Activated T-cell treated with anti-CD3 and anti-CD28 coated beads, Interleukin-2, amount 50 U/mL, for 48 hours (primary cell): ENCODE measurements around the gene BCORL1.

Experiments
- DNase-seq, 2 experiments: peaks; one replicate each; pipeline ENCODE4 v3.0.0-alpha.2; 2020

The BCORL1 gene

GRCh38 chrX:130012683-130013082, 30.2 kb downstream of the BCORL1 start:
- no peak for DNase-seq

DNA sequence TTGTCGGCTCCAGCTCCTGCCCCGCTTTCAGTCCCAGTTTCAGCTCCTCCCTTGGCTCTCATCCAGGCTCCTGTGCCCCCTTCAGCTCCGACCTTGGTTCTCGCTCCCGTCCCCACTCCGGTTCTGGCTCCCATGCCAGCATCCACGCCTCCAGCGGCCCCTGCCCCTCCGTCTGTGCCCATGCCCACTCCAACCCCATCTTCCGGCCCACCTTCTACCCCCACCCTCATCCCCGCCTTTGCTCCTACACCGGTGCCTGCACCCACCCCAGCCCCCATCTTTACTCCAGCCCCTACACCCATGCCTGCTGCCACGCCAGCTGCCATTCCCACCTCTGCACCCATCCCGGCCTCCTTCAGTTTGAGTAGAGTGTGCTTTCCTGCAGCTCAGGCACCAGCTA, 31.2 kb downstream of the BCORL1 start:
- no peak for DNase-seq

- no peak for DNase-seq
Observed at GRCh38 chrX:130014356-130014755, 31.9 kb downstream of the BCORL1 start.

DNA sequence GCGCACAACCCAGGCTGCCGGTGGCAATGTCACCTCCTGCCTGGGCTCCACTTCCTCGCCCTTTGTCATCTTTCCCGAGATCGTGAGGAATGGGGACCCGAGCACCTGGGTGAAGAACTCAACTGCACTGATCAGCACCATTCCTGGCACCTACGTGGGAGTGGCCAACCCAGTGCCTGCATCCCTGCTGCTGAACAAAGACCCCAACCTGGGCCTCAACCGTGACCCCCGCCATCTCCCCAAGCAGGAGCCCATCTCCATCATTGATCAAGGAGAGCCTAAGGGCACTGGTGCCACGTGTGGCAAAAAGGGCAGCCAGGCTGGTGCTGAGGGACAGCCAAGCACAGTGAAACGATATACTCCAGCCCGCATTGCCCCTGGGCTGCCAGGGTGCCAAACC, 32.3 kb downstream of the BCORL1 start:
- no peak for DNase-seq

DNA sequence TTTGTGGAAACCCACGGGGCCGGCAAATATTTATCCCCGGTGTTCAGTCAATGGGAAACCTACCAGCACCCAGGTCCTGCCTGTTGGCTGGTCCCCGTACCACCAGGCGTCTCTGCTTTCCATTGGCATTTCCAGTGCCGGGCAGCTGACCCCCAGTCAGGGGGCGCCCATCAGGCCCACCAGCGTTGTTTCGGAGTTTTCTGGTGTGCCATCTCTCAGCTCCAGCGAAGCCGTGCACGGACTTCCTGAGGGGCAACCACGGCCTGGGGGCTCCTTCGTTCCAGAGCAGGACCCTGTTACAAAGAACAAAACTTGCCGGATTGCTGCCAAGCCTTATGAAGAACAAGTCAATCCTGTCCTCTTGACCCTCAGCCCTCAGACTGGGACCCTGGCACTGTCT, 32.7 kb downstream of the BCORL1 start:
- DNase-seq: no peak

DNA sequence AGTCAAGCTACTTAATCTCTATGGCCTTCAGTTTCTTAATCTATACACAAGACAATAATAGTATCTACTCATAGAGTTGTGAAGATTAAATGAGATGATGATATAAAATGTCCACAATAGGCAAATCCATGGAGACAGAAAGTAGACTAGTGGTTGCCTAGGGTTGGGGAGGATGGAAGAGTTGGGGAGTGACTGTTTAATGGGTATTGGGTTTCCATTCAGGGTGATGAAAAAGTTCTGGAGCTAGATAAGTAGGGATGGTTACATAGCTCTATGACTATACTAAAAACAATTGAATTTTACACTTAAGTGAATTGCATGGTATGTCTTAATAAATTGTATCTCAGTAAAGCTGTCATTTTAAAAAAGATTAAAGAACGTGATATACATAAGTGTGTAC, 35.7 kb downstream of the BCORL1 start:
- no peak for DNase-seq

DNA sequence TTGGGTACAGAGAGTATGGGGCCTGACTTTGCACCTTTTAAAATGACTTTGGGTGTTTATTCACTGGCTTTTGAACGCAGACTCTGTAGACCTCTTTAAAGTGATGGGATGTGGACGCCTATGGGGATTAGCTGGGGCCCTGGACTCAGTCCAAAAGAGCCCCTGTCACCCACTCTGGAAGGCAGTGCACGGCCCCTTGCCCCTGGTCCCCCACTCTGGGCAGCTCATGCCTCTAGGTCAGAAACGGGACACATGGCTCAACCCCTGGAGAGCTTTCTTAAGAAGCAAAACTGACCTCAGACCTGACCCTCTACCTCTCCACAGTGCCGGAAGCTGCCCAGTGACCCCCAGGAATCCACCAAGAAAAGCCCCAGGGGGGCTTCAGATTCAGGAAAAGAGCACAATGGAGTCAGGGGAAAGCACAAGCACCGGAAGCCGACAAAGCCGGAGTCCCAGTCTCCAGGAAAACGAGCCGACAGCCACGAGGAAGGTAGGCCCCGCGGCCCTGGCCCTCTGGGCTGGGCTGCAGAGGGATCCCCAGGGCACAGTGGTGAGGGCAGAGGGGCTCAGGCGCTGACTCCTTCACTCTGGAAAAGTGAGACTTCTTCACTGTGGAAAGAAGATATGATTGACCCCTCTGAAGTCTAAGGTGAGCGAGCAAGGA, 38.4 kb downstream of the BCORL1 start:
- no peak for DNase-seq

DNA sequence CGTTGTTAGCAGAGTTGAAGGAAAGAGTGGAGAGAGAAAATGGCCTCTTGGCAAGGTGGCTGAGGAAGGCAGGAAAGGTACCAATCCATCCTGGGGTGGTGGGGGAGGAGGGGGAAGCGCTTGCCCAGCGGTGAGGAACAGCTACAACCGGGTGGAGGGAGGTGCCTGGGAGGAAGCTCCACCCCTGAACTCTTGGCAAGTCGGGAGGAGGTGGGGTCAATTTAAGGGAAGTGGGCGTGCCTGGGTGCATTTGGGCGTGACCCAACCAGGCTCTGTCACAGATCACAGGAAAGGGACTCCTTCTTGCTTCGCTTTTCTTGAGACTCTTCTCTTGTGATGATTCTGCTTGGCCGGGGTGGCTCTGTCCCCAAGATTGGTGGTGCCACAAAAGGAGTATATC, 41.7 kb downstream of the BCORL1 start:
- DNase-seq: peak; percentile 77 to 81

DNA sequence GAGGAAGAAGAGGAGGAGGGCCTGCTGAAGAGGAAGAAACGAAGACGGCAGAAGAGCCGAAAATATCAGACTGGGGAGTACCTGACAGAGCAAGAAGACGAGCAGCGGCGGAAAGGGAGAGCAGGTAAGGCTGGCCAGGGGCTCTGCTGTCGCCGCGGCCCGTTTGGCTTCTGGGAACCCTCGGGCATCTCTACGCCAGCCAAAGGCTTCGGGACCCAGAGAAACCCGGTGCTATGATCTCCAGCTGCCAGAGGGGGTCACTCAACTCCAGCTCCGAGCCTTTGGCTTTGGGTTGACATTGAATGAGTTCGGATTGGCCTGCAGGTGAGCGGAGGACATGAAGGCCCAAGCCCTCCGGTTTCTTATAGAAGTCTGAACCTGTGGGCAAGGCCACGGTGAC, 42.8 kb downstream of the BCORL1 start:
- no peak for DNase-seq

DNA sequence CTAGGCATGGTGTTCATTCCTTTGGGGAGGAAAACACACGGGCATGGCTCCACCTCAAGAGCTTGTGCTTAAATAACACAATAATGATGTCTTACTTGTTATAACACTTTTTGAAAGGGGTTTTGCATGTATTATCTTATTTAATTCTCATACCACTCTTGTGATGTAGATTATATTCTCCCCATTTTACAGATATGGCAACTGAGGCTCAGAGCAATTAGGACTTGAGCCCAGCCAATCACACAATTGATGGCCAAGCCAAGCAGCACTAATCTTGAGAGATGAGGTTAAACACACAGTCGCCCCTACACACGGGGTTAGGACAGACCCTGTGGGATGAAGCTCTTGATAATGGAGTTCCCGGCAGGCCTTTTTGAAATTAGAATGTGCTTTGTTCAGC, 45.1 kb downstream of the BCORL1 start:
- DNase-seq: no peak

GRCh38 chrX:130028196-130028595, 45.8 kb downstream of the BCORL1 start:
- DNase-seq: peak; percentile 60 to 61

DNA sequence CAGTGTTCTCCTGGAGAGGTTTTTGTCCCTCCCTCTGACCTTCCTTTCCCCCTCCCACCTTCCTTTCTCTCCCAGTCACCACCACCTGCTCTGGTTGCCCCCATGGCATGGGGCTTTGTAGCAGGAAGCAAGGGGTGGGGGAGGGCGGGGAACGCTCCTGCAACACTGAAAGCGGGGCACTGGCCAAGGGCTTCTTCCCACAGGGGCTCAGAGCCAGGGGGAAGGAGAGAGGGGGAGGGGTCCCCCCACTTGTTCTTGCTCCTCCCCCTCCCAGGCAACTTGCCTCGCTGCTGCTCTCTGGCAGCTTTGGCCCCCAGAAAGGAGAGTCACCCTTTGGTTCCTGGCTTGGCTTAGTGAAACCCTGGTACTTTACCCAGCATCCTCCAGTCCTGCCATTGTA, 48.4 kb downstream of the BCORL1 start:
- no peak for DNase-seq

GRCh38 chrX:130032552-130032951, 50.1 kb downstream of the BCORL1 start:
- DNase-seq: no peak

DNA sequence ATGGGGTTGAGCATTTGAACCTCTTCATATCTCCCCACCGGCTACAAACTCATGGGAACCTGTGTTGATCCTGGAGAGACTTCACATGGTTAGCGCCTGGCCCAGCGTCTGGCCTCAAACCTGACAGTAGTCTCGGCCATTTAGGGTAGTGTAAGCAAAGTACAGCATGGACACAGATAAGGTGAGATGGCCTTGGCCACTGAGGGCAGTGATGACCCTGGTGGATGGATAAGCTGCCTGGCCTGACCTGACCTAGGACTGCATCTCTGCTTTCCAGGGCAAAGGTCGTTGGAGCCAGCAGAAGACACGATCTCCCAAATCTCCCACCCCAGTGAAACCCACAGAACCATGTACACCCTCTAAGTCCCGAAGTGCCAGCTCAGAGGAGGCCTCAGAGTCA, 51.7 kb downstream of the BCORL1 start:
- no peak for DNase-seq

GRCh38 chrX:130039847-130040246, 57.4 kb downstream of the BCORL1 start:
- DNase-seq: no peak

GRCh38 chrX:130047416-130047815, 65.0 kb downstream of the BCORL1 start:
- DNase-seq: no peak

DNA sequence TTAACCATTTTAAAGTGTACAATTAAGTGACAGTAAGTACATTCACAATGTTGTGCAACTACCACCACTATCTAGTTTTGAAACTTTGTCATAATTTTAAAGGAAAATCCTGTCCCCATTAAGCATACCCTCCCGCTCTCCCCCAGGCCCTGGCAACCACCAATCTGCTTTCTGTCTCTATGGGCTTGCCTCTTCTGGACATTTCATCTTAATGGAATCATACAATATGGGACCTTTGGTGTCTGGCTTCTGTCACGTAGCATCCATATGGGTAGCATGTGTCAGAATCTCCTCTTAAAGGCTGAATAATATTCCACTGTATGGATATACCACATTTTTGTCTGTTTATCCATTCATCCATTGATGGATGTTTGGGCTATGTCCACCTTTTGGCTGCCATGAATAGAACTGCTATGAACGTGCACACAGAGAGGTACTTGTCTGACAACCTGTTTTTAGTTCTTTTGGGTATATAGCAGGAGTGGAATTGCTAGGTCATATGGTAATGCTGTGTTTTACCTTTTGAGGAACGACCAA, 66.3 kb downstream of the BCORL1 start:
- no peak for DNase-seq

- no peak for DNase-seq
Observed at GRCh38 chrX:130049821-130050220, 67.4 kb downstream of the BCORL1 start.

- DNase-seq: no peak
Observed at GRCh38 chrX:130051176-130051845, 68.9 kb downstream of the BCORL1 start.

- no peak for DNase-seq
Observed at GRCh38 chrX:130053236-130053635, 70.8 kb downstream of the BCORL1 start.

DNA sequence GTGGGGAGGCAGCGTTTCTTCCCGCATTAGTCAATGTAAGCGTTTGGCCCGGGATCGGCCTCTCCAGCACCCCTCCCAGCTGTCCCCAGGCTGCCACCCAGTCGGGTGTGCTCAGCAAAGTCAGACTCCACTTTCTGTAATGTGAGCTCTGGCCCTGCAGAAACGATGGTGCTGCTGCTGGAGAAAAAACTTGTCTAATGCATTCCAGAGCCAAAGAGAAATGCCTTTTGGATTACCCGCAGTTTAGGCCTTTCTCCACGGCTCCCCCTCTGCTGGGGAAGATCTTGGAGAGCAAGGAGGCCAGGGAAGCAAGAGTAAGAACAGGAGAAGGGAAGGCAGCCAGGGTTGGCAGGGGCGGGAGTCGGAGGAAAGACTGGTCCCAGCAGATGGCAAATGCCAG, 72.7 kb downstream of the BCORL1 start:
- DNase-seq: no peak

GRCh38 chrX:130055899-130056298, 73.5 kb downstream of the BCORL1 start:
- DNase-seq: no peak

- no peak for DNase-seq
Observed at GRCh38 chrX:130057209-130057608, 74.8 kb downstream of the BCORL1 start.

DNA sequence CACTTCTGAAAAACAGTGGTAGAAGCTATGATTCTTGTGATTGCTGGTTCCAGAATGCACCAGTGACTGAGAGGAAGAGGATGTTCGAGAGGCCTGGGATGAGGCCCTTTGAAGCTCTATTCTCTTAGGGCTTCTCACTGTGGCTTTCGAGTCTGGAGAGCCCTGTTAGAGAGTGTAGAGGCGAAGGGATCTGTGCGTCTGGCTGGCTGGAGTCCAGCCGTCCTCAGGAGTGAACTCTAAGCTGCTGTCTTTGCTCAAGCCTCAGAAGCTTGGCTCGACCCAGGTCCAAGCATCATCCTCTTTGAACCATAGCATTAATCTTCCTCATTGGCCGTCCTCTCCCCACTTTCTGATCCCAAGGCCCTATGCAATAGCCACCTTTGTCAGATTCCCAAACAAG, 76.2 kb downstream of the BCORL1 start:
- no peak for DNase-seq
